Thoracic aorta (tissue), 2 donors: Measurements from ENCODE around the gene SCGB2B2. TPM values are rescaled to one million over a fixed set of nuclear protein-coding genes. Genes with fewer than 3 reads are reported as not detected.
A peak's percentile ranks its signal among the peaks of the same experiment; 100 is the strongest.

Experiments used
- ATAC-seq: fragments of 150-250 bp; one replicate; pipeline ENCODE4 v1.8.0; 2017; ENCODE audit warnings: low read depth; ENCODE audit not compliant: insufficient number of reproducible peaks, low FRiP score
- DNase-seq: peaks from one replicate; pipeline ENCODE4 v3.0.0-alpha.2; 2020; ENCODE audit warnings: low spot score
- H3K27ac ChIP-seq, 2 donors: fragments of 200-600 bp; sonication (generic); 1 replicate in 1 of 2; 2 replicates in 1 of 2; pipeline ENCODE4 v1.5.1; 2016; ENCODE audit warnings: mild to moderate bottlenecking in 2 of 2, moderate library complexity in 2 of 2
- H3K27me3 ChIP-seq: fragments of 200-600 bp; sonication (generic); replicated peaks from 2 replicates; pipeline ENCODE4 v1.6.0; 2016; ENCODE audit warnings: mild to moderate bottlenecking; ENCODE audit not compliant: insufficient read depth
- H3K36me3 ChIP-seq: fragments of 200-600 bp; sonication (generic); one replicate; pipeline ENCODE4 v1.5.1; 2016
- H3K4me1 ChIP-seq, 2 donors: fragments of 200-600 bp; sonication (generic); 1 replicate in 1 of 2; 2 replicates in 1 of 2; pipeline versions ENCODE4 v1.5.1 to v1.6.0; 2016; ENCODE audit warnings: low read depth in 2 of 2, mild to moderate bottlenecking in 1 of 2; ENCODE audit not compliant: control insufficient read depth in 1 of 2
- H3K4me3 ChIP-seq: fragments of 200-600 bp; sonication (generic); 2 replicates; pipeline ENCODE4 v1.5.1; 2016; ENCODE audit warnings: mild to moderate bottlenecking
- H3K9me3 ChIP-seq: fragments of 200-600 bp; sonication (generic); 2 replicates; pipeline ENCODE4 v1.5.1; 2016
- CTCF ChIP-seq: fragments of 200-600 bp; sonication (generic); IDR thresholded peaks from one replicate; pipeline ENCODE4 v1.5.1; 2019; ENCODE audit warnings: antibody characterized with exemption
- total RNA-seq, 2 donors: library from RNA; depleted of rRNA; stranded (reverse); fragments of >200 nt; gene quantifications; one replicate each; pipeline versions ENCODE4 v1.1.0 to v1.2.3, GENCODE V29; 2016

Gene SCGB2B2
- total RNA-seq, 2 donors from 2014 or later: 0.41 to 1.1 TPM

GRCh38 chr19:34645551-34645950 is 31.4 kb downstream of the SCGB2B2 start:
- no peaks in the 10 kb centered on the region for H3K9me3 ChIP-seq
- DNase-seq (no peak), ATAC-seq (no peak)
- H3K36me3 ChIP-seq: no peaks in the 10 kb centered on the region
- H3K27ac ChIP-seq: no peak overlapping the region
- H3K4me1 ChIP-seq: no peaks in the 10 kb centered on the region
- no peak overlapping the region for H3K4me3 ChIP-seq
- no peaks in the 10 kb centered on the region for H3K27me3 ChIP-seq
- TF ChIP-seq CTCF: no peak

- TF ChIP-seq CTCF: no peak
- DNase-seq: no peak
- no peaks in the 10 kb centered on the region for H3K4me1 ChIP-seq
- no peak overlapping the region for H3K27ac ChIP-seq
- no peaks in the 10 kb centered on the region for H3K9me3 ChIP-seq
- no peaks in the 10 kb centered on the region for H3K36me3 ChIP-seq
- H3K27me3 ChIP-seq: no peaks in the 10 kb centered on the region
- no peak for ATAC-seq
- no peak overlapping the region for H3K4me3 ChIP-seq
Observed at GRCh38 chr19:34644991-34645461, 31.9 kb downstream of the SCGB2B2 start.

GRCh38 chr19:34642241-34642640 is 34.7 kb downstream of the SCGB2B2 start:
- Histone ChIP-seq H3K9me3 (no peaks in the 10 kb centered on the region), H3K27me3 (no peaks in the 10 kb centered on the region), H3K27ac (no peak overlapping the region), H3K4me1 (no peaks in the 10 kb centered on the region), H3K36me3 (no peaks in the 10 kb centered on the region), H3K4me3 (no peak overlapping the region)
- no peak for TF ChIP-seq CTCF
- ATAC-seq: no peak
- DNase-seq: no peak

- Histone ChIP-seq H3K9me3 (peaks cover 9% of the 10 kb centered on the region), H3K27me3 (no peaks in the 10 kb centered on the region), H3K4me3 (no peak overlapping the region), H3K36me3 (no peaks in the 10 kb centered on the region), H3K4me1 (no peaks in the 10 kb centered on the region), H3K27ac (no peak overlapping the region)
- ATAC-seq (no peak), DNase-seq (no peak)
- TF ChIP-seq CTCF: peak; percentile 74
Observed at GRCh38 chr19:34639491-34640085, 37.4 kb downstream of the SCGB2B2 start.

- TF ChIP-seq CTCF: no peak
- no peak for DNase-seq
Observed at GRCh38 chr19:34633802-34634201, 43.2 kb downstream of the SCGB2B2 start.

More at GRCh38 chr19:34633802-34634201, 43.2 kb downstream of the SCGB2B2 start:
- Histone ChIP-seq H3K4me1 (no peaks in the 10 kb centered on the region), H3K27ac (no peak overlapping the region), H3K36me3 (no peaks in the 10 kb centered on the region), H3K9me3 (peaks cover 9% of the 10 kb centered on the region), H3K4me3 (no peak overlapping the region), H3K27me3 (no peaks in the 10 kb centered on the region)
- ATAC-seq: no peak

Other genes starting within 250 kb of the SCGB2B2 start
- 100 to 1,000 TPM; 105 to 107 TPM for gene UBA2, start 248.8 kb downstream of the SCGB2B2 start, total RNA-seq
- gene WTIP, start 195.4 kb downstream of the SCGB2B2 start, total RNA-seq: 100 to 1,000 TPM; 110 to 175 TPM
- 10 to 100 TPM; 21.3 to 30.9 TPM for gene ZNF302, start 519 bp upstream of the SCGB2B2 start, total RNA-seq
- gene ZNF181, start 57.1 kb upstream of the SCGB2B2 start, total RNA-seq: 10 to 100 TPM; 23.0 to 78.0 TPM
- 1 to 10 TPM; 5.1 to 6.4 TPM for gene ZNF599, start 96.1 kb upstream of the SCGB2B2 start, total RNA-seq
- gene ZNF30, start 249.7 kb upstream of the SCGB2B2 start, total RNA-seq: 1 to 10 TPM; 1.5 to 1.7 TPM